Activated CD4-positive, alpha-beta memory T cell treated with anti-CD3 and anti-CD28 coated beads, Interleukin-2, amount 10 ng/mL, durations not matched to agents 7 days and 5 days (primary cell): Measurements from ENCODE around the gene ATL1. TPM values are rescaled to one million over a fixed set of nuclear protein-coding genes. Genes with fewer than 3 reads are reported as not detected.
"Not testable (repeated sequence)": the region's sequence is repeated elsewhere in the genome, so short reads cannot be mapped to it uniquely, and the experiment has no call there.

ENCODE experiments used
- CTCF ChIA-PET: fragments of 350-600 bp; sonication (Branson Sonifier 250); formaldehyde crosslinking; loops from one replicate; lab custom pipeline; 2021; ENCODE audit warnings: antibody characterized with exemption, inconsistent platforms; lab: Charles Lee
- POLR2A ChIA-PET: fragments of 350-600 bp; sonication (Branson Sonifier 250); formaldehyde crosslinking; loops from one replicate; lab custom pipeline; 2021; ENCODE audit warnings: antibody characterized with exemption; lab: Charles Lee
- DNase-seq: peaks from one replicate; pipeline ENCODE4 v3.0.0-alpha.2; 2020
- H3K27ac Mint-ChIP-seq: one replicate; pipeline ENCODE4 v1.8.0; 2021; ENCODE audit warnings: mild to moderate bottlenecking, mixed read lengths
- H3K27me3 Mint-ChIP-seq: one replicate; pipeline ENCODE4 v1.8.0; 2021; ENCODE audit warnings: mixed read lengths
- H3K36me3 Mint-ChIP-seq: one replicate; pipeline ENCODE4 v1.8.0; 2021; ENCODE audit warnings: low read depth, mixed read lengths
- H3K4me1 Mint-ChIP-seq: one replicate; pipeline ENCODE4 v1.8.0; 2021; ENCODE audit warnings: mixed read lengths
- H3K4me3 Mint-ChIP-seq: one replicate; pipeline ENCODE4 v1.8.0; 2021; ENCODE audit warnings: mild to moderate bottlenecking, mixed read lengths
- H3K9me3 Mint-ChIP-seq: one replicate; pipeline ENCODE4 v1.8.0; 2021; ENCODE audit warnings: mixed read lengths
- total RNA-seq, 2 experiments: library from RNA; stranded (reverse); gene quantifications; one replicate each; pipeline ENCODE4 v1.2.3, GENCODE V29; 2021

Gene ATL1
- total RNA-seq, 2 experiments from 2014 or later, result 0.86 to 1.2 TPM

DNA sequence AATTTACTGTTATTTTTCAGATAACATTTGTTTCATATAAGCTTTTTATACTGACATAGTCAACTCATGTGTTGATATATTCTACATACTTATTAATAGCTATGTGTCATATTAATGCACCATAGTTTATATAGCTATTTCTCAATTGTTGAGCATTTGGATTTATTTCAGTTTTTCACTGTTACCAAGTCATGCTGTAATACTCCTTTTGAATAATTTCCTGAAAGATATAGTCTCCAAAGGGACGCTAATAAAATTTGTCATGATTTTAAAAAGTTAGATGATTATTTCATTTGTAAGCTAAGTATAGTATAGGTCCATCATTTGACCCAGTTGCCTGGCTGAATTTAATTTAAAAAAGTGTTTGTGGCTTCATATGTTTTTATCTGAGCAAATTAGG is 47.8 kb downstream of the ATL1 start:
- no peaks in the 10 kb centered on the region for H3K36me3 Mint-ChIP-seq
- no peak overlapping the region for H3K27ac Mint-ChIP-seq
- no peak overlapping the region for H3K4me3 Mint-ChIP-seq
- no peaks in the 10 kb centered on the region for H3K4me1 Mint-ChIP-seq
- DNase-seq, result no peak
- ChIA-PET CTCF (interaction anchor here (1.2 to 2.1 kb wide), 4 partner anchors 10 to 171 kb away, joined by 3 to 6 read pairs (median 4); no protein-coding TSS in a partner anchor), POLR2A (no interaction called here)
- H3K9me3 Mint-ChIP-seq, result no peaks in the 10 kb centered on the region
- peaks cover 8% of the 10 kb centered on the region for H3K27me3 Mint-ChIP-seq

DNA sequence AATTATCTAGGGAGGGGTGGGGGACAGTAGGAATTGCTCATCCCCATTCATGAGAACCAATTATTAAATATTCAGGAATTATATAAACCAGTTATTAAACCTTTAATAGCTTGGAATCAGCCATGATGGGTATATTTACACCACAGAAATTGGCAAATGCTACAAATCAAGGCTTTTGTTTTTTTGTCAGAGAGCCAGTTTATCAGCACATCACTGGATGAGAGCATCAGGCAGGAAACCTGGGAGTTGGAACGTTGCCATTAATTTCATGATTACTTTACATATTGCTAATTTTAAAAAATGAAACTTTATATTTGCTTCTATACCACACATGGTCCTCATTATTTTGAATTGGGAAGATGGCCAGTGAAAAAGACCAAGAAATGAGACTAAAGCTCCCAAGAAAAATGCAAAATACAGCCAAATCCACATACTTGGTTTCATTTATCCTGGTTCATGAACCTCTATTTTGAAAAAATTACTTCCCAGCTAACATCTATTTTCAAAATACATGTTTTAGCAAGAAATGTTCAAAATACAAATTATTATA is 48.4 kb downstream of the ATL1 start:
- ChIA-PET POLR2A (no interaction called here), CTCF (interaction anchor here (1.2 to 2.1 kb wide), 3 partner anchors 10 to 103 kb away, joined by 3 to 6 read pairs (median 3); no protein-coding TSS in a partner anchor)
- H3K4me3 Mint-ChIP-seq, result no peak overlapping the region
- H3K36me3 Mint-ChIP-seq, result no peaks in the 10 kb centered on the region
- H3K27me3 Mint-ChIP-seq, result peaks cover 8% of the 10 kb centered on the region
- no peak for DNase-seq
- no peaks in the 10 kb centered on the region for H3K9me3 Mint-ChIP-seq
- H3K27ac Mint-ChIP-seq, result no peak overlapping the region
- H3K4me1 Mint-ChIP-seq, result no peaks in the 10 kb centered on the region

DNA sequence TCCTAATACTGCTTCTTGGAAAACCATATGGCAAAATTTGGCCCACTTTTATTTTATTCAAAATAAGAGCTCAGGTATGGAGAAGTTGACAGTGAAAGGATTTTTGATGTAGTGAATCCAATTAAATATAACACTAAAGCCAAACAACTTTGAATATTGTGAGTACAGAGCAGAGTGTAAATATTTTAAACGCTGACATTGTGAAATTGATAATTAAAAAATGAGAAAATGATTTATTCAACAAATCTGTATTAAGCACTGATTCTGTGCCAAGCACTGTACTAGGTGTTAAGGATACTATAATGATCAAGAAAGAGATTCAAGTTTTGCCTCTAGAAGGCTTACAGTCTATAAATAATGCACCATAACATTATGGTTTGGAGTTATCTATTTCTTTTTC is 50.5 kb downstream of the ATL1 start:
- Mint-ChIP-seq H3K4me3 (no peak overlapping the region), H3K4me1 (no peaks in the 10 kb centered on the region), H3K27me3 (peaks cover 8% of the 10 kb centered on the region), H3K36me3 (no peaks in the 10 kb centered on the region), H3K9me3 (no peaks in the 10 kb centered on the region), H3K27ac (no peak overlapping the region)
- CTCF ChIA-PET, result interaction anchor here (0.6 kb wide), 1 partner anchor 250 kb away, joined by 3 read pairs; no protein-coding TSS in a partner anchor
- POLR2A ChIA-PET, result no interaction called here
- DNase-seq, result no peak

DNA sequence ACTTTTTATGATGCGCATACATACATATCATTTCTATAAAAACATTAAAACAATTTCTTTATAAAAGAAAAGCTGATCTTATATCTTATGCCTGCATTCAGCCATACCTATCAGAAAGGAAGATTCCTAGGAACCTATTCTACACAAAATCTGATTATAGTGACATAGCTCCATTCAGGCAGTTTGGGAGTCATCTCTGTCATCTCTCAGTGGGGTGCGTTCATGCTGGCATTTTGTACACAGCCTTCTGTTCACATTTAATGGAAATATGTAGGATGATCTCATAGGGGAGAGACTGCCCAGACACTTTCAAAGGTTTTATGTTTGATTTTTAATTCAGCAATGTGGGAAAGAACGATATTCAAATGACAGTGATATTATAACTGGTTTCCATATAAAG is 52.9 kb downstream of the ATL1 start:
- no peak for DNase-seq
- H3K27ac Mint-ChIP-seq, result no peak overlapping the region
- H3K36me3 Mint-ChIP-seq, result no peaks in the 10 kb centered on the region
- no peaks in the 10 kb centered on the region for H3K9me3 Mint-ChIP-seq
- H3K27me3 Mint-ChIP-seq, result peaks cover 8% of the 10 kb centered on the region
- no peak overlapping the region for H3K4me3 Mint-ChIP-seq
- CTCF ChIA-PET, result no interaction called here
- POLR2A ChIA-PET, result no interaction called here
- H3K4me1 Mint-ChIP-seq, result no peaks in the 10 kb centered on the region

DNA sequence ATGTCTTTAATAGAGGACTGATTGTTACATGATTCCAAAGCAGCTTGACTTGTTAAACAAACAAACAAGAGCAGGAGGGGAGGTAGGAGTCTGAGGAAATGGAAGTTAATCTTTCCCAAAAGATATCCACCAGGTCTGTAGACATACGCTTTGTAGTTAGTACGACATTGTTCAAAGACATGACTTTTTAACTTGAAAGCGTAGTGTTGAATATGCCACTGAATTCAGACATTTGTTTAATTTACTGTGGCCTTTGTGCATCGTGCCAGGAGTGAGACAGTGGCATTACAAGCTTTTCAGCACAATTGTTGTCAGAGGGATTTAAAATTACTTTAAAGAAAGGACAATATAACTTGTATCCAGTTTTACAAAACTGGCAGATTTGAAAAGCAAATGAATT is 55.1 kb downstream of the ATL1 start:
- no peak for DNase-seq
- POLR2A ChIA-PET, result no interaction called here
- no peaks in the 10 kb centered on the region for H3K4me1 Mint-ChIP-seq
- CTCF ChIA-PET, result interaction anchor here (0.6 to 1.5 kb wide), 2 partner anchors 169 to 245 kb away, joined by 3 to 6 read pairs; no protein-coding TSS in a partner anchor
- no peaks in the 10 kb centered on the region for H3K36me3 Mint-ChIP-seq
- H3K27me3 Mint-ChIP-seq, result peaks cover 6% of the 10 kb centered on the region
- no peaks in the 10 kb centered on the region for H3K9me3 Mint-ChIP-seq
- no peak overlapping the region for H3K27ac Mint-ChIP-seq
- no peak overlapping the region for H3K4me3 Mint-ChIP-seq

DNA sequence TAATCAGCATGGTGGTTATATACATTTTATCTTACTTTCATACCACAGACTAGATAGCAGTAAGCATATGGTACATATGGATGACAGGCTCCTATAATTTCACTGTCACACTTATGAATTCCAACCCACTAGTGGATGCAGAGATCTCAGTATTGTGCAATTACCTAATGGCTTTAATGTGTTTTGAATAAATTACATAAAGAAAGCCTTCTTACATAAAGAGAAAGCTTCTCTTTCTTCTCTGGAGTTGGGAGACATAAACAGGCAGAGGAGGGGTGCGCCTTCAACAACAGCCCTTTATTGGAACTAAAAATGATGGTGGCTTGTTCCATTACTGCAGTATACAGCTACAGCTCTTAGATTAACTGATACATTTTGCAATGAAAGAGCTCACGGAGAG is 55.6 kb downstream of the ATL1 start:
- CTCF ChIA-PET, result interaction anchor here (0.6 to 1.5 kb wide), 3 partner anchors 131 to 245 kb away, joined by 3 to 6 read pairs (median 3); no protein-coding TSS in a partner anchor
- POLR2A ChIA-PET, result no interaction called here
- H3K27ac Mint-ChIP-seq, result no peak overlapping the region

DNA sequence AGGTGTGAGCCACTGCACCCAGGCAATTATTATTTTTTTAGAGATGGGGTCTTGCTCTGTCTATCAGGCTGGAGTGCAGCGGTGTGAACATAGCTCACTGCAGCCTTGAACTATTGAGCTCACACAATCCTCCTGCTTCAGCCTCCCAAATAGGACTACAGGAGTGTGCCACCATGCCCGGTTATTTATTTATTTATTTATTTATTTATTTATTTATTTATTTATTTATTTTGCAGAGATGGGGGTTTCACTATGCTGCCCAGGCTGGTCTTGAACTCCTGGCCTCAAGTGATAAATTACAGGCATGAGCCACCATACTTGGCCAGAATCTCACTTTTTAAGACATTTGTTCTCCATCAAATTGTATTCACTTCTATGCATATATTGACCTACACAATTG is 56.3 kb downstream of the ATL1 start:
- Mint-ChIP-seq H3K27me3 (peaks cover 3% of the 10 kb centered on the region), H3K4me1 (no peaks in the 10 kb centered on the region), H3K4me3 (no peak overlapping the region), H3K36me3 (no peaks in the 10 kb centered on the region), H3K27ac (no peak overlapping the region), H3K9me3 (no peaks in the 10 kb centered on the region)
- ChIA-PET POLR2A (no interaction called here), CTCF (interaction anchor here (0.6 to 2.0 kb wide), 5 partner anchors 130 to 244 kb away, joined by 3 to 6 read pairs (median 3); no protein-coding TSS in a partner anchor)
- DNase-seq, result no peak

More for the DNA sequence above, 55.6 kb downstream of the ATL1 start:
- no peak for DNase-seq
- no peaks in the 10 kb centered on the region for H3K9me3 Mint-ChIP-seq
- H3K36me3 Mint-ChIP-seq, result no peaks in the 10 kb centered on the region
- peaks cover 6% of the 10 kb centered on the region for H3K27me3 Mint-ChIP-seq
- no peak overlapping the region for H3K4me3 Mint-ChIP-seq
- H3K4me1 Mint-ChIP-seq, result no peaks in the 10 kb centered on the region

DNA sequence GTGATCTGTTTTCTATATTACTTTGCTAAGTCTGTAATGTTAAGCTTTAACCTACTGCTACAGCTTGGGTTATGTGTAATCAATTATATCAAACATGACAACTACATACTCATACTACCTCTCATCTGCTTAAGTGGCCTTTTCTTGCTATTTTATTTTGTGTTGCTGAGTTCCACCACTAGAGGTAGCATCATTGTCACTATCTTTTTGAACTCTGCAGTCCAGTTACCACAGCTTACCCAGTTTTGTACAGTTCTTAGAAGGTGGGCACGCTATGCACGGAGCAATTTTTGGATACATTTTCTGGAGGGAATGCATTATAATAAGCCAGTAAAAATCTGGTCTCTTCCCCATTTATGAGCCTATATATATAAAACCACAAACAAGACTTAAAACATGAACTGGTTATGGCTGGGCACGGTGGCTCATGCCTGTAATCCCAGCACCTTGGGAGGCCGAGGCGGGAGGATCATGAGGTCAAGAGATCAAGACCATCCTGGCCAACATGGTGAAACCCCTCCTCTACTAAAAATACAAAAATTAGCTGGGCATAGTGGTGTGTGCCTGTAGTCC is 59.7 kb downstream of the ATL1 start:
- no peak for DNase-seq
- ChIA-PET CTCF (interaction anchor here (0.6 to 3.0 kb wide), 10 partner anchors 12 to 459 kb away, joined by 3 to 18 read pairs (median 4); no protein-coding TSS in a partner anchor), POLR2A (no interaction called here)
- H3K4me3 Mint-ChIP-seq, result no peak overlapping the region
- H3K4me1 Mint-ChIP-seq, result peaks cover 2% of the 10 kb centered on the region
- no peak overlapping the region for H3K27ac Mint-ChIP-seq
- H3K36me3 Mint-ChIP-seq, result no peaks in the 10 kb centered on the region
- H3K27me3 Mint-ChIP-seq, result no peaks in the 10 kb centered on the region
- H3K9me3 Mint-ChIP-seq, result no peaks in the 10 kb centered on the region

DNA sequence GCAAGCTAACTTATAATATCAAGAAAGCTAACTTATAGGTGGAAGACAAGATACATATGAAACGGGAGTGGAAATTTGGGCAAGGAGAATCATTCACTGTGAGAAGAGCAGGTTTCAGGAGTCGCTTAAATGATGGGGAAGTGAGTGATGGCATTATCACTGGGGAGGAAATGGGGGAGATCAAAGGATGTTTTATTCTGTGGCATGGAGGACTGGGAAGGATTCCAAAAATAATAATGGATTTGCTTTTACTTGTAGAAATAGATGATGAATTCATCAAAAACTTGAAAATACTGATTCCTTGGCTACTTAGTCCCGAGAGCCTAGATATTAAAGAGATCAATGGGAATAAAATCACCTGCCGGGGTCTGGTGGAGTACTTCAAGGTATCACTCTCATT is 60.4 kb downstream of the ATL1 start:
- Mint-ChIP-seq H3K9me3 (no peaks in the 10 kb centered on the region), H3K27me3 (no peaks in the 10 kb centered on the region), H3K4me1 (peaks cover 2% of the 10 kb centered on the region), H3K36me3 (no peaks in the 10 kb centered on the region), H3K27ac (no peak overlapping the region), H3K4me3 (no peak overlapping the region)
- no peak for DNase-seq
- ChIA-PET CTCF (interaction anchor here (0.6 to 3.0 kb wide), 6 partner anchors 13 to 460 kb away, joined by 3 to 18 read pairs (median 10); no protein-coding TSS in a partner anchor), POLR2A (no interaction called here)

DNA sequence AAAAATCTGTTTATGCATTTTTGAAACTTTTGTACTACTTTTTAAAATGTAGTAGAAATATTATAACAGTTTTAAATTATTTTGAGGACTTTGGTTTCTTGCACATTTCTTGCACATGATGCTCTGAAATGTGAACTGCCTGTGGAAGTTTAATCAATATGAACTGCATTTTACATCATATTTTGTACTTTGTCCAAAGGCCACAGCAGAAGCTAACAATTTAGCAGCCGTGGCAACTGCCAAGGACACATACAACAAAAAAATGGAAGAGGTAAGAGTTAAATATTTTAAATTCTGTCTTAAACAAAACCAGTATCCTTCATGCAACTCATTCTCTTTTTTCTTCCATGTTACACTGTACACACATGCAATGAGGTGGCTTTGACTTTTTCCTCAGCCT is 63.0 kb downstream of the ATL1 start:
- no peaks in the 10 kb centered on the region for H3K27me3 Mint-ChIP-seq
- H3K9me3 Mint-ChIP-seq, result no peaks in the 10 kb centered on the region
- no peak for DNase-seq
- ChIA-PET POLR2A (interaction anchor here (0.6 kb wide), 1 partner anchor 50 kb away, joined by 3 read pairs; no protein-coding TSS in a partner anchor), CTCF (no interaction called here)
- H3K27ac Mint-ChIP-seq, result no peak overlapping the region
- H3K4me1 Mint-ChIP-seq, result peaks cover 2% of the 10 kb centered on the region
- no peak overlapping the region for H3K4me3 Mint-ChIP-seq
- no peaks in the 10 kb centered on the region for H3K36me3 Mint-ChIP-seq

DNA sequence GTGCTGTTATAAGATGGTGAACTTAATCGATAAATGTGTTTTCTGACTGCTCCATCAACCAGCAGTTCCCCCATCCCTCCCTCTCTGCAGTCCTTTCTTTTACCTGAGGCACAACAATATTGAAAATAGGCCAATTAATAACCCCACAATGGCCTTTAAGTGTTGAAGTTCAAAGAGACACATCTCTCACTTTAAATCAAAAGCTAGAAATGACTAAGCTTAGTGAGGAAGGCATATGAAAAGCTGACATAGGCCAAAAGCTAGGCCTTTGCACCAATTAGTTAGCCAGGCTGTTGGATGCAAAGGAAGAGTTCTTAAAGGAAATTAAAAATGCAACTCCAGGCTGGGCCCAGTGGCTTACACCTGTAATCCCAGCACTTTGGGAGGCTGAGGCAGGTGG is 64.5 kb downstream of the ATL1 start:
- Mint-ChIP-seq H3K27ac (no peak overlapping the region), H3K4me3 (no peak overlapping the region), H3K36me3 (no peaks in the 10 kb centered on the region), H3K9me3 (no peaks in the 10 kb centered on the region), H3K27me3 (no peaks in the 10 kb centered on the region), H3K4me1 (peaks cover 2% of the 10 kb centered on the region)
- POLR2A ChIA-PET, result no interaction called here
- CTCF ChIA-PET, result interaction anchor here (1.0 to 1.4 kb wide), 3 partner anchors 24 to 236 kb away, joined by 3 to 6 read pairs (median 3); no protein-coding TSS in a partner anchor
- DNase-seq, result no peak

DNA sequence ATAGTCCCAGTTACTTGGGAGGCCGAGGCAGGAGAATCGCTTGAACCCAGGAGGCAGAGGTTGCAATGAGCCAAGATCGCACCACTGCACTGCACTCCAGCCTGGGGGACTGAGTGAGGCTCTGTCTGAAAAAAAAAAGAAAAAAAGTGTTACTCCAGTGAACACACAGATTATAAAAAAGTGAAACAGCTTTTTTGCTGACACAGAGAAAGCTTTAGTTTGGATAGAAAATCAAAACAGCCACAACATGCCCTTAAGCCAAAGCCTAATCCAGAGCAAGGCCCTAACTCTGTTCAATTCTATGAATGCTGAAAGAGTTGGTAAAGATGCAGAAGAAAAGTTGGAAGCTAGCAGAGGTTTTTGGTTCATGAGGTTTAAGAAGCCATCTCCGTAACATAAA is 65.0 kb downstream of the ATL1 start:
- H3K4me3 Mint-ChIP-seq, POLR2A ChIA-PET, H3K27me3 Mint-ChIP-seq, DNase-seq, H3K4me1 Mint-ChIP-seq, H3K27ac Mint-ChIP-seq, H3K9me3 Mint-ChIP-seq, H3K36me3 Mint-ChIP-seq: not testable (repeated sequence)
- CTCF ChIA-PET, result interaction anchor here (1.0 to 1.4 kb wide), 4 partner anchors 24 to 235 kb away, joined by 3 to 6 read pairs (median 3); no protein-coding TSS in a partner anchor

DNA sequence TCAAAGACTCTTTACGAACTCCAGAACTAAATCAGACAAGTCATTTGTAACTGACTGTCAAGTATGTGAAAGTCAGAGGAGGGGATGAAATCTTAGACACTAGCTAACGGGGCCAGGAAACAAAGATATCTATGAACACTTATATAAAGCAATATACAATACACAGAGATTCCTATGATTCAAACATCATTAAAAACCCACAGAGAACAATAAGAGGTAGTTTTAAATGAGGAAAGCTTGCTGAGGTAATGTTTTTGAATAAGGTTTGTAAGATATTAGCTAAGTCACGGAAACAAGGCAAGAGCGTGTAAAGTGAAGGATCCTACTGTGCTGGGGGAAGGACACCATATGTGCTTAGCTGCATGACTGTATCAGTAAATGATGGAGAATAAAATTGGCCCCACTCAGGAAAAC is 71.5 kb downstream of the ATL1 start:
- ChIA-PET CTCF (interaction anchor here (2.0 kb wide), 1 partner anchor 144 kb away, joined by 6 read pairs; no protein-coding TSS in a partner anchor), POLR2A (no interaction called here)
- no peak for DNase-seq
- H3K9me3 Mint-ChIP-seq, result no peaks in the 10 kb centered on the region
- H3K36me3 Mint-ChIP-seq, result no peaks in the 10 kb centered on the region
- no peak overlapping the region for H3K27ac Mint-ChIP-seq
- H3K4me3 Mint-ChIP-seq, result no peak overlapping the region
- no peaks in the 10 kb centered on the region for H3K27me3 Mint-ChIP-seq
- no peaks in the 10 kb centered on the region for H3K4me1 Mint-ChIP-seq
